Prostate gland (tissue), 2 donors: ENCODE measurements around the gene INHBA.

Experiments
- CTCF ChIP-seq, 4 experiments: fragments of 200-600 bp in 2 of 4; fragments of 450-650 bp in 2 of 4; sonication (generic) in 2 of 4; IDR thresholded peaks; 1 replicate in 3 of 4; 2 replicates in 1 of 4; pipeline ENCODE4 v1.5.1; 2016 to 2019; ENCODE audit warnings: antibody characterized with exemption in 4 of 4, mild to moderate bottlenecking in 2 of 4, moderate library complexity in 2 of 4
- POLR2A ChIP-seq: fragments of 450-650 bp; IDR thresholded peaks from one replicate; pipeline ENCODE4 v1.6.1; 2016; ENCODE audit warnings: antibody characterized with exemption, mild to moderate bottlenecking
- POLR2AphosphoS5 ChIP-seq: sonication (generic); formaldehyde crosslinking; IDR thresholded peaks from one replicate; pipeline ENCODE4 v1.6.1; 2017; ENCODE audit warnings: antibody characterized with exemption

DNA sequence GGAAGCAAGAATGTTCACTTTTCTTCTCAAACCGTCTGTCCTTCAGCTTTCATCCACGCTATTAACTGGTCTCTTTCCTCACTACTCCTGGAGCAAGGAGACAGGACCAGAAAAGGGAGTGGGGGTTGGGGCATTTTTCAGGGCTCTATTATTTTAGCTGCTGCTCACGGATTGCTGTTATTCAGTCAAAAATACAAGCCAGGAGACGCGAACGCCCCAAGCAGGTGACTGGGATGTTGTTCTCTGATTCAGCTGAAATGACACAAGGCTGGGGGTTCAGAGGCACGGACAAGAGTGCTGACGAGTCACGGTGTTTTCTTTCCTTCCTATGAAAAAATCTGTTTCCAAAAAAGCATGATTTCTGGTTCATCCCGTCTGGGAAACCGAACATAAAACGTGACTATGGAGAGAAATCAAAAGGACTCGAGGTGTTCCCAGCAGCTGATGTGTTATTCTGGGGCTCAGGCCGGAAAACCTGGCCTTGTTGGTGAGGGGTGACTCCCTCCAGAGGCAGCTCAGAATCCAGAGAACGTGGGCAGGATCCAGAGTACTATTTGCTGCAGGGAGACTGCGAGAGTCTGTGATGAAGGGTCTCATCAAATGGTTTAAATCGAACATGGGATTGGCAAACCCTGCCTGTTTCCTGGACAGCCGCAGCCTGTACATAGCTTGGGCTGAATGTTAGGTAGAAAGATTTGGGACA lies 3.5 kb upstream of the INHBA start:
- TF ChIP-seq CTCF (IDR thresholded peaks at IDR 0.05): no peak
- TF ChIP-seq POLR2AphosphoS5: no peak
- TF ChIP-seq POLR2A: no peak
